ENCODE results near the gene PELI2.

Gene PELI2

DNA sequence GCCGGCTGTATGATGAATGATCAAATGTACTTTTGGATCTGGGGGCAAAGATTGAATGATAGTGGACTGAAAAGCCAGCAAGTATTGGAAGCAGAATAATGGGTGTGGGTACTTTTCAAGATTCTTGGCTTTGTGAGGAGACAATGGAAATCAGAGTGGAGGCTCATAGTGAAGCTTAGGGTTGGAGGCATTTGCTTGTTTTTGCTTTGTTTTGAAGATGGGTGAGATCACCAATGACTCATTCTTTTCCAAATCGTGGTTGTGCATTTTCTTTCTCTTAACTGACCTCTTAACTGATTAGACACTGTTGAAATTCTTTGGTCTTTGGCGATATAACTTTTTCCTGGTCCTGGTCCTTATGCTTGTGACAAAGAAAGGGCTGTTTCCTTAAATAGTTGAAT, 54.4 kb downstream of the PELI2 start:
- DNase-seq (ENCODE audit: low read depth, low spot score): peak; percentile 84

DNA sequence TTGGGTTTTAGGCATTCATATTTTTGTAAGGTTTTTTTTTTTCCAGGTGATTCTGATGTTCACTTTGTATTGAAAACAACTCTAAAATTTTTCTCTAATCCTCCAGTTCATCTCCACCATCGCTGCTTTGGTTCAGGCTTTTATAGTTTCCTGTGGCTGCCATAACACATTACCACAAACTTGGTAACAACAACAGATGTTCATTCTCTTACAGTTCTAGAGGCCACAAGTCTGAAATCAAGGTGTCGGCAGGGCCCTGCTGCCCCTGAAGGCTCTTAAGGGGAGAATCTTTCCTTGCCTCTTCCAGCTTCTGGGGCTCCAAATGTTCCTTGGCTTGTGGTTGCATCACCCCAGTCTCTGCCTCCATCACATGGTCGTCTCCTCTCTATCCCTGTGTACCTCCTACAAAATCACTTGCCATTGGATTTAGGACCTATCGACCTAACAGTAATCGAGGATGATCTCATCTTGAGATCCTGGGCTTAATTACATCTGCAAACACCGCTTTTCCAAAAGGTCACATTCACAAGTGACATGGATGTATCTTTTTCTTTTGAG, 55.2 kb downstream of the PELI2 start:
- DNase-seq (ENCODE audit: low read depth, low spot score): no peak

- no peak for DNase-seq (ENCODE audit: low read depth, low spot score)
These were observed 57.6 kb downstream of the PELI2 start for GRCh38 chr14:56175773-56176172.

- no peak for DNase-seq (ENCODE audit: low read depth, low spot score)
These were observed 58.3 kb downstream of the PELI2 start for GRCh38 chr14:56176530-56176929.

DNA sequence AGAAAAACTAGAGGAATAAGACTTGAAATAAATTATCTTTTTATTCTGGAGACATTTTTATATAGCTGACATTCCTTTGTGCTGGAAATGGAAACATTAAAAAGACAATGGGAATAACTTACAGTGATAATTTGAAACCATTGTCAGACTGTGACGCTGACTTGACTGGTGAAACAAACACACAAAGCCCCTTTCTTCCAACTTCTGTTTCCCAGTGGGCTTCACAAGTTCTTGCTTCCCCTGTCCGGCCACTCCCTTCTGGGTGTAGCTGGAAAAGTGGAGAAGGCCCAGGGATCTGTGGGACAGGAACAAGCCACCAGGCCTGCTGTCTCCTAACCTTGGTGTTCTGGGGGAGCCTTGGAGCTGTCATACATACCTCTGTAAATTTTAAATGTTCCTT, 58.8 kb downstream of the PELI2 start:
- no peak for DNase-seq (ENCODE audit: low read depth, low spot score)

GRCh38 chr14:56180754-56181542, 62.7 kb downstream of the PELI2 start:
- DNase-seq (ENCODE audit: low read depth, low spot score): no peak

DNA sequence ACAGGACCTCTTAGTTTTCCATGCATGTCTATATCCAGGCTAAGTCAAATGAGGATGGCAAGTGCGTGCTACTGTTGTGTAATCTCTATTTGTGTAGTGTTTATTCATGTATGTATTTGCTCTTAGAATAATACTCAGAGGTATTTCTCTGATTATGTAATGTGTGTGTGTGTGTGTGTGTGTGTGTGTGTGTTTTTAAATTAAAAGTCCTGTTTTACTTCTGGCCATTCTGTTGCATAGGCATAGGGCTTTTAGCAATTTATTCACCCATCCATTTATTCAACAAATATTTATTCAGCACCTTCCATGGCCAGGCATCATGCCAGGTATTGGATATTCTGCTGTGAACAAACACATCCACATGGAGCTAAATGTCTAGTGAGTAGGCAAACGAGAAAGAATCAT, 63.5 kb downstream of the PELI2 start:
- DNase-seq (ENCODE audit: low read depth, low spot score): peak; percentile 32

- DNase-seq (ENCODE audit: low read depth, low spot score): no peak
These were observed 64.2 kb downstream of the PELI2 start for GRCh38 chr14:56182410-56182809.

GRCh38 chr14:56183631-56184157, 65.5 kb downstream of the PELI2 start:
- no peak for DNase-seq (ENCODE audit: low read depth, low spot score)

DNA sequence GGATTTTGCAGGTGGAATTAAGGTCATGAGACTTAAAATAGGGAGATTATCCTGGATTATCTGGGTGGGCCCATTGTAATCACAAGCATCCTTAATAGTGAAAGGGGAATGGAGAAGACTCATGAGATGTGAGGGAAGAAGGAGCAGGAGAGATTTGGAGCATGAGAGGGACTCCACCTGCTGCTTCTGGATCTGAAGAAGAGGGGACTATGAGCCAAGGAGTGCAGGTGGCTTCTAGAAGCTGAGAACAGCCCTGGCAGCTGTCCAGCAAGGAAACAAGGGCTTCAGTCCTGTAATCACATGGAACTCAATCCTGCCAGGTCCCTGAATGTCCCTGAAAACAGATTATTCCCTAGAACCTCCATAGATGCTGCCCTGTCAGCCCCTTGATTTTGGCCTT, 67.8 kb downstream of the PELI2 start:
- no peak for DNase-seq (ENCODE audit: low read depth, low spot score)

- DNase-seq (ENCODE audit: low read depth, low spot score): no peak
These were observed 69.5 kb downstream of the PELI2 start for GRCh38 chr14:56187736-56188135.

- peak; percentile 79 for DNase-seq (ENCODE audit: low read depth, low spot score)
These were observed 71.1 kb downstream of the PELI2 start for GRCh38 chr14:56189307-56189706.

GRCh38 chr14:56193347-56193746, 75.1 kb downstream of the PELI2 start:
- DNase-seq (ENCODE audit: low read depth, low spot score): no peak

- no peak for DNase-seq (ENCODE audit: low read depth, low spot score)
These were observed 75.8 kb downstream of the PELI2 start for GRCh38 chr14:56194042-56194441.

- no peak for DNase-seq (ENCODE audit: low read depth, low spot score)
These were observed 77.0 kb downstream of the PELI2 start for GRCh38 chr14:56195223-56195622.

DNA sequence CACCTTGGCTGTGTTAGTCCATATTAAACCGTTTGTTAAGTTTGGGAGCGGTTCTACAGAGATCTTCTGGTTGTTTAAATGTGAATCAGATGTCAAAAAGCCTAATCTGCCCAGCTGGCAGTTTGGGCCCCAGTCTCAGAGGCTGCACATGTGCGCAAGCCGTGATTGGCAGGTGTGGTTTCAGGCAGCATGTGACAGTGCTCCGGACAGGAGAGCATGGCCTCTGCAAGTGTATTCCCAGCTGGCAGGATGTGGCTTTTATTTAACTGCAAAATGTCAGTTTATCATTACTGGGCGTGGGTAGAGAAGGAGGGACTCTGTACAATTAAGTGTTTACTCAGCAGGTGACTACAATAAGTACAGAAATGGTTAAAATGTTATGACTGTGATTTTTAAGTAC, 77.5 kb downstream of the PELI2 start:
- DNase-seq (ENCODE audit: low read depth, low spot score): no peak

- DNase-seq (ENCODE audit: low read depth, low spot score): no peak
These were observed 78.1 kb downstream of the PELI2 start for GRCh38 chr14:56196274-56196673.

GRCh38 chr14:56197150-56197549, 78.9 kb downstream of the PELI2 start:
- DNase-seq (ENCODE audit: low read depth, low spot score): no peak

DNA sequence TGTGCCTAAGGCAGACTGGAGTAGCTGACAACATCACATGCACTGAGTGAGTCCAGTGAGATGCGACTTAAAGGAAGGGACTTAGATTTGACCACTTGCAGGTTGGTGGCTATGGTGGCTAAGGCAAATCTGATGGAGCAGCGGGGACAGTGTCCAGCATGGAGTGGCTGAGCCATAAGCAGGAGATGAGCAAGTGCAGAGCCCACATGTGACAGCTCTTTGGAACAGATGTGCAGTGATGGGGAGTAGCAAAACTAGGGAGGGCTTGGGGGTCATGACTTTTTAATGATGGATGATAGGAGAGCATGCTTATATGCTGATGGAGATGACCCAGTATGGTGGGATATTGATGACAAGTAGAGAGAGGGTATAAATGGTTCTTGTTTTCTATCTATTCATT, 80.2 kb downstream of the PELI2 start:
- DNase-seq (ENCODE audit: low read depth, low spot score): no peak

DNA sequence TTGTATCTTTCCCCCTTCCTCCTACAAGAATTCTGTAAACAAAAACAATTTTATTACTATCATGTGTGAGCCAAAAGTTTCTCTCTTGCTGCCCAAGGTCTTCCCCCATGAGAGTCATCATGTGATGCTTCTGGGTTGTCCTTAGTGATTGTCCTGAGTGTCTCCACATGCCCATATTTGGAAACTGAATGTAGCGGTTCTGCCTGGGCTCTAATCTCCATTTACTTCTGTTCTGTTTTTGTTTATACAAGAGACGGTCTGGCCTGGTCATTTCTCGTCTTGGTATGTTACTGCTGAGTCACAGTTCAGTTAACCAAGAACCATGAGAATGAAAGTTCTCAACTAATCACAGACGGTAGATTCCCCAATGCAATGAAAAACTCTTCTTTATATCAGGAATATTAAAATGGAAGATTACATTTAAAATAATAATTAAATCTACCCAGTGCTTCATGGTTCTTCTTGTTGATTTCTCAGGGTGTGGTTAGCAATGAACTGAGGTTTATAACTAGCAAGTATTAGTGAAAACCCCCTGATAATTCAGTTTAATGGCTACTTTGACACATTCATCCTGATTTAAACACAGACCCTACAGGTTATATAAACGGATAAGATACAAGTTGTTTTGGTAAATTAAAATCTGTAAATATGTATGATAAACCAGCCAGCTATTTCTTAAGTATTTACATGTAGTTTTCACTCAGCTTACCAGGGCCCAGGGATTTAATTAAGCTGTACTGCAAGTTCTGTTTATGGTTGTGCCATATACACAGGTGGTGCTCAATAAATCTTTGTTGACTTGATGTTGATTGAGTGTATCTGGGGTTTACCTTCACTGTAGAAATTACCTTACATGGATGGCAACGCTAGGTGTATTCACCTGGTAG, 81.1 kb downstream of the PELI2 start:
- peak; percentile 91 for DNase-seq (ENCODE audit: low read depth, low spot score)

DNA sequence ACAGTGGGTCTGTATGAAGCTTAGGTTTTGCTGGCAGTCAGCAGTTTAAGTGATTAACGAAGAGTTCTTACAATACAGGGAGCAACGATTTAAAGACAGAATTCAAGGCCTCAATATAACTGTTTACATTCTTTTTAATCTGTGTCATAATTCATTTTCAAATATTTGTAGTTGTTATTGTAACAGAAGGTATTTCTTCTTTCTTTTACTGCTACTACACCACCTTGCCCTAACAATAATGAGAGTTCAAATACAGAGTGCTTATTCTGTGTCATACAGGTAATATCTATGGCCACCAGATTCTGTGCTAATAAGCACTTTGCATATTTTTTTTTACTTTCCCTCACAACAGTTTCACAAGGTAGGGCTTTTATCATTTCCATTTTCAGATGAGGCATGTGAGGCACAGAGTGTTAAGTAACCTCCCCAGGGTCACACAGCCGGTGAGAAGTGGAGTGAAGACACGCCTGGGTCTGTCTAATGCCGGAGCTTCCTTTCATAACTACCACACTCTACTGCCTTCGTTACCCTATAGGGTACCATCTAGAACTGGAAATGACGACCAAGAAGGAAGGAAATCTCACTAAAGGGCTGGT, 81.9 kb downstream of the PELI2 start:
- DNase-seq (ENCODE audit: low read depth, low spot score): no peak

DNA sequence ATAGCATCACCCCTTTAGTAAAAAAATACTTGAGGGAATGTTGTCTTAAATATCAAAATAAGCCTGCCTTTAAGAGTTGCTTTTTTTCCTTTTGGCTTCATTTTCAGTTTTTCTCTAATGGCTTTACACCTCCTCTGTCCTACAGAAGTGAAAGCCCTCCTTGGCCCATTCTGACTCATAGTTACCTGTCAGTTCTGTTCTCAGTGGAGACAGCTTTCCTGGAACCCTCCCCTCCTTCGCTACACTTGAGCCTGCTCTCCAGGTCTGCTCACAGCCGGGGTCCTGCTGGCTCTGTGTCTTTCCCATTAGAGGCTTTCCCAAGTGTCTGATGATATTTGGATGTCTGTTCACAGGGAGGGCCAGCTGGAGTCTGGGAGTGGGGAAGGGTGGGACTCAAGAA, 84.0 kb downstream of the PELI2 start:
- no peak for DNase-seq (ENCODE audit: low read depth, low spot score)
